Activated naive CD8-positive, alpha-beta T cell treated with anti-CD3 and anti-CD28 coated beads, Interleukin-2, amount 50 U/mL, for 24 hours (primary cell): Measurements from ENCODE around the gene CA5A.
"Not testable (repeated sequence)": the region's sequence is repeated elsewhere in the genome, so short reads cannot be mapped to it uniquely, and the experiment has no call there.

ENCODE experiments used
- ATAC-seq: fragments of 150-1000 bp; cut with Tn5 transposase; one replicate; pipeline ENCODE4 v1.10.0; 2021
- DNase-seq: peaks from one replicate; pipeline ENCODE4 v3.0.0; 2021
- H3K27ac Mint-ChIP-seq: one replicate; pipeline ENCODE4 v1.8.0; 2021; ENCODE audit warnings: mild to moderate bottlenecking, mixed read lengths
- H3K27me3 Mint-ChIP-seq: one replicate; pipeline ENCODE4 v1.8.0; 2021; ENCODE audit warnings: mixed read lengths
- H3K36me3 Mint-ChIP-seq: one replicate; pipeline ENCODE4 v1.8.0; 2021; ENCODE audit warnings: low read depth, mixed read lengths
- H3K4me1 Mint-ChIP-seq: one replicate; pipeline ENCODE4 v1.8.0; 2021; ENCODE audit warnings: mixed read lengths
- H3K4me3 Mint-ChIP-seq: one replicate; pipeline ENCODE4 v1.8.0; 2021; ENCODE audit warnings: mild to moderate bottlenecking, moderate library complexity, mixed read lengths
- H3K9me3 Mint-ChIP-seq: one replicate; pipeline ENCODE4 v1.8.0; 2021; ENCODE audit warnings: mixed read lengths

CA5A gene

GRCh38 chr16:87912691-87913090, 23.6 kb downstream of the CA5A start:
- H3K4me3 Mint-ChIP-seq, H3K36me3 Mint-ChIP-seq, H3K27me3 Mint-ChIP-seq, DNase-seq, ATAC-seq, H3K9me3 Mint-ChIP-seq, H3K27ac Mint-ChIP-seq: not testable (repeated sequence)
- H3K4me1 Mint-ChIP-seq: peaks cover 15% of the 10 kb centered on the region

- H3K27ac Mint-ChIP-seq, H3K36me3 Mint-ChIP-seq, H3K9me3 Mint-ChIP-seq, H3K27me3 Mint-ChIP-seq, H3K4me3 Mint-ChIP-seq, ATAC-seq, DNase-seq: not testable (repeated sequence)
- peaks cover 18% of the 10 kb centered on the region for H3K4me1 Mint-ChIP-seq
Measured at GRCh38 chr16:87911106-87911763, 25.1 kb downstream of the CA5A start.

- Mint-ChIP-seq H3K4me1 (peaks cover 18% of the 10 kb centered on the region), H3K4me3 (peak overlapping the region; percentile 3), H3K27ac (peak overlapping the region; percentile 84)
- not testable (repeated sequence) for H3K27me3 Mint-ChIP-seq, H3K9me3 Mint-ChIP-seq, H3K36me3 Mint-ChIP-seq
- ATAC-seq (peak; percentile 96), DNase-seq (peak; percentile 93)
Measured at GRCh38 chr16:87909203-87909935, 27.0 kb downstream of the CA5A start.

- not testable (repeated sequence) for DNase-seq, H3K27ac Mint-ChIP-seq, ATAC-seq, H3K27me3 Mint-ChIP-seq, H3K4me3 Mint-ChIP-seq, H3K36me3 Mint-ChIP-seq, H3K9me3 Mint-ChIP-seq
- peaks cover 23% of the 10 kb centered on the region for H3K4me1 Mint-ChIP-seq
Measured at GRCh38 chr16:87908101-87908500, 28.2 kb downstream of the CA5A start.

GRCh38 chr16:87905521-87905920, 30.8 kb downstream of the CA5A start:
- H3K27ac Mint-ChIP-seq, DNase-seq, H3K9me3 Mint-ChIP-seq, H3K36me3 Mint-ChIP-seq, ATAC-seq, H3K27me3 Mint-ChIP-seq, H3K4me3 Mint-ChIP-seq: not testable (repeated sequence)
- H3K4me1 Mint-ChIP-seq: peaks cover 30% of the 10 kb centered on the region

GRCh38 chr16:87904963-87905362, 31.4 kb downstream of the CA5A start:
- not testable (repeated sequence) for H3K27me3 Mint-ChIP-seq, H3K27ac Mint-ChIP-seq, H3K9me3 Mint-ChIP-seq, DNase-seq, H3K36me3 Mint-ChIP-seq, ATAC-seq, H3K4me3 Mint-ChIP-seq
- peaks cover 33% of the 10 kb centered on the region for H3K4me1 Mint-ChIP-seq

- not testable (repeated sequence) for DNase-seq, ATAC-seq, H3K27ac Mint-ChIP-seq, H3K36me3 Mint-ChIP-seq, H3K9me3 Mint-ChIP-seq, H3K27me3 Mint-ChIP-seq, H3K4me3 Mint-ChIP-seq
- peaks cover 50% of the 10 kb centered on the region for H3K4me1 Mint-ChIP-seq
Measured at GRCh38 chr16:87900489-87900888, 35.8 kb downstream of the CA5A start.

GRCh38 chr16:87897521-87898505, 38.5 kb downstream of the CA5A start:
- peak overlapping the region; percentile 100 for H3K27ac Mint-ChIP-seq
- no peaks in the 10 kb centered on the region for H3K27me3 Mint-ChIP-seq
- ATAC-seq (peak; percentile 56), DNase-seq (peak; percentile 69)
- H3K4me3 Mint-ChIP-seq: peak overlapping the region; percentile 72
- peaks cover 5% of the 10 kb centered on the region for H3K36me3 Mint-ChIP-seq
- peaks cover 67% of the 10 kb centered on the region for H3K4me1 Mint-ChIP-seq
- H3K9me3 Mint-ChIP-seq: no peaks in the 10 kb centered on the region

GRCh38 chr16:87896924-87897520, 39.3 kb downstream of the CA5A start:
- H3K4me1 Mint-ChIP-seq: peaks cover 60% of the 10 kb centered on the region
- DNase-seq, H3K9me3 Mint-ChIP-seq, H3K27me3 Mint-ChIP-seq, H3K36me3 Mint-ChIP-seq: not testable (repeated sequence)
- H3K27ac Mint-ChIP-seq: peak overlapping the region; percentile 100
- peak overlapping the region; percentile 72 for H3K4me3 Mint-ChIP-seq
- peak; percentile 3 for ATAC-seq

GRCh38 chr16:87896176-87896890, 40.0 kb downstream of the CA5A start:
- not testable (repeated sequence) for H3K36me3 Mint-ChIP-seq, DNase-seq, H3K9me3 Mint-ChIP-seq, H3K27me3 Mint-ChIP-seq
- Mint-ChIP-seq H3K4me1 (peaks cover 60% of the 10 kb centered on the region), H3K27ac (peak overlapping the region; percentile 100), H3K4me3 (peak overlapping the region; percentile 70)
- ATAC-seq: peak; percentile 4

GRCh38 chr16:87895641-87896141, 40.6 kb downstream of the CA5A start:
- Mint-ChIP-seq H3K4me1 (peaks cover 60% of the 10 kb centered on the region), H3K4me3 (peak overlapping the region; percentile 70), H3K9me3 (no peaks in the 10 kb centered on the region), H3K27me3 (no peaks in the 10 kb centered on the region), H3K27ac (peak overlapping the region; percentile 100), H3K36me3 (peaks cover 5% of the 10 kb centered on the region)
- DNase-seq (peak; percentile 80), ATAC-seq (peak; percentile 96)

GRCh38 chr16:87894005-87894404, 42.3 kb downstream of the CA5A start:
- not testable (repeated sequence) for ATAC-seq, H3K36me3 Mint-ChIP-seq, H3K27me3 Mint-ChIP-seq, H3K4me3 Mint-ChIP-seq, DNase-seq, H3K9me3 Mint-ChIP-seq
- Mint-ChIP-seq H3K4me1 (peaks cover 62% of the 10 kb centered on the region), H3K27ac (peak overlapping the region; percentile 100)

- DNase-seq (no peak), ATAC-seq (no peak)
- Mint-ChIP-seq H3K4me3 (no peak overlapping the region), H3K4me1 (peaks cover 41% of the 10 kb centered on the region), H3K27ac (no peak overlapping the region), H3K36me3 (peaks cover 5% of the 10 kb centered on the region), H3K9me3 (peaks cover 5% of the 10 kb centered on the region), H3K27me3 (no peaks in the 10 kb centered on the region)
Measured at GRCh38 chr16:87891764-87892163, 44.6 kb downstream of the CA5A start.
